ENCODE data around the gene MPZL2. TPM values are rescaled to one million over a fixed set of nuclear protein-coding genes. Genes with fewer than 3 reads are reported as not detected.

The MPZL2 gene
- total RNA-seq, 2 experiments from 2014 or later, result 15.8 to 17.8 TPM

GRCh38 chr11:118219732-118220131 lies 44.4 kb downstream of the MPZL2 start:
- H3K36me3 Mint-ChIP-seq, result peaks cover 57% of the 10 kb centered on the region
- intact Hi-C loops (cut with micrococcal nuclease), result loop anchor here (5.0 kb wide), 1 partner anchor 217 kb away; no protein-coding TSS in a partner anchor
- no peaks in the 10 kb centered on the region for H3K27me3 Mint-ChIP-seq
- POLR2A ChIA-PET, result interaction anchor here (1.7 to 8.2 kb wide), 3 partner anchors 10 to 22 kb away, joined by 4 to 83 read pairs (median 75); no protein-coding TSS in a partner anchor
- no peak for DNase-seq
- peak overlapping the region; percentile 81 for H3K4me3 Mint-ChIP-seq
- peaks cover 89% of the 10 kb centered on the region for H3K4me1 Mint-ChIP-seq (ENCODE audit: low read depth)
- CTCF ChIA-PET, result interaction anchor here (0.8 to 4.0 kb wide), 3 partner anchors 7 to 76 kb away, joined by 3 to 14 read pairs (median 11); no protein-coding TSS in a partner anchor
- peak overlapping the region; percentile 97 for H3K27ac Mint-ChIP-seq
- H3K9me3 Mint-ChIP-seq, result no peaks in the 10 kb centered on the region

GRCh38 chr11:118219244-118219643 lies 44.9 kb downstream of the MPZL2 start:
- DNase-seq, result no peak
- Mint-ChIP-seq H3K9me3 (no peaks in the 10 kb centered on the region), H3K36me3 (peaks cover 57% of the 10 kb centered on the region), H3K4me1 (ENCODE audit: low read depth) (peaks cover 92% of the 10 kb centered on the region), H3K4me3 (peak overlapping the region; percentile 81), H3K27me3 (no peaks in the 10 kb centered on the region), H3K27ac (peak overlapping the region; percentile 97)
- intact Hi-C loops (cut with micrococcal nuclease), result loop anchor here (5.0 kb wide), 1 partner anchor 217 kb away; no protein-coding TSS in a partner anchor
- CTCF ChIA-PET, result interaction anchor here (0.8 to 4.0 kb wide), 3 partner anchors 8 to 77 kb away, joined by 3 to 14 read pairs (median 11); no protein-coding TSS in a partner anchor
- POLR2A ChIA-PET, result interaction anchor here (1.0 to 8.2 kb wide), 7 partner anchors 6 to 86 kb away, joined by 3 to 83 read pairs (median 25); partner anchors contain the start of genes CD3E, JAML and MPZL3

- POLR2A ChIA-PET, result interaction anchor here (1.5 to 8.2 kb wide), 8 partner anchors 8 to 215 kb away, joined by 5 to 83 read pairs (median 18); partner anchors contain the start of genes CD3D, CD3E, JAML and MPZL3
- H3K27me3 Mint-ChIP-seq, result no peaks in the 10 kb centered on the region
- H3K9me3 Mint-ChIP-seq, result no peaks in the 10 kb centered on the region
- peak; percentile 70 for DNase-seq
- CTCF ChIA-PET, result interaction anchor here (0.5 to 4.0 kb wide), 4 partner anchors 10 to 121 kb away, joined by 3 to 14 read pairs (median 8); no protein-coding TSS in a partner anchor
- peak overlapping the region; percentile 81 for H3K4me3 Mint-ChIP-seq
- intact Hi-C loops (cut with micrococcal nuclease), result loop anchor here (1.0 to 5.0 kb wide), 9 partner anchors 8 to 221 kb away; partner anchors contain the start of genes CD3D, JAML and MPZL3
- H3K27ac Mint-ChIP-seq, result peak overlapping the region; percentile 97
- H3K4me1 Mint-ChIP-seq (ENCODE audit: low read depth), result peaks cover 96% of the 10 kb centered on the region
- peaks cover 57% of the 10 kb centered on the region for H3K36me3 Mint-ChIP-seq
These were observed 46.5 kb downstream of the MPZL2 start for GRCh38 chr11:118217575-118217974.

GRCh38 chr11:118216621-118217481 lies 47.2 kb downstream of the MPZL2 start:
- H3K4me1 Mint-ChIP-seq (ENCODE audit: low read depth), result peaks cover 97% of the 10 kb centered on the region
- peak overlapping the region; percentile 81 for H3K4me3 Mint-ChIP-seq
- DNase-seq, result peak; percentile 78
- H3K9me3 Mint-ChIP-seq, result no peaks in the 10 kb centered on the region
- ChIA-PET CTCF (interaction anchor here (0.5 to 4.0 kb wide), 10 partner anchors 8 to 122 kb away, joined by 3 to 14 read pairs (median 6); partner anchors contain the start of genes JAML and MPZL3), POLR2A (interaction anchor here (0.7 to 8.2 kb wide), 16 partner anchors 9 to 231 kb away, joined by 3 to 83 read pairs (median 8); partner anchors contain the start of genes CD3D, CD3E, IL10RA and JAML)
- intact Hi-C loops (cut with micrococcal nuclease), result loop anchor here (1.0 to 5.0 kb wide), 9 partner anchors 8 to 222 kb away; partner anchors contain the start of genes CD3D, JAML and MPZL3
- peak overlapping the region; percentile 97 for H3K27ac Mint-ChIP-seq
- peaks cover 58% of the 10 kb centered on the region for H3K36me3 Mint-ChIP-seq
- no peaks in the 10 kb centered on the region for H3K27me3 Mint-ChIP-seq

- CTCF ChIA-PET, result interaction anchor here (0.8 to 4.0 kb wide), 10 partner anchors 11 to 248 kb away, joined by 3 to 14 read pairs (median 6); partner anchors contain the start of gene MPZL3
- Mint-ChIP-seq H3K27ac (peak overlapping the region; percentile 97), H3K27me3 (no peaks in the 10 kb centered on the region), H3K9me3 (no peaks in the 10 kb centered on the region), H3K36me3 (peaks cover 58% of the 10 kb centered on the region), H3K4me1 (ENCODE audit: low read depth) (peaks cover 95% of the 10 kb centered on the region), H3K4me3 (peak overlapping the region; percentile 81)
- no peak for DNase-seq
- POLR2A ChIA-PET, result interaction anchor here (0.7 to 8.2 kb wide), 9 partner anchors 10 to 123 kb away, joined by 3 to 83 read pairs (median 9); partner anchors contain the start of genes JAML and MPZL3
- intact Hi-C loops (cut with micrococcal nuclease), result loop anchor here (2.0 to 5.0 kb wide), 3 partner anchors 127 to 223 kb away; partner anchors contain the start of gene CD3D
These were observed 48.3 kb downstream of the MPZL2 start for GRCh38 chr11:118215765-118216164.

- POLR2A ChIA-PET, result interaction anchor here (0.8 to 8.2 kb wide), 6 partner anchors 10 to 89 kb away, joined by 3 to 83 read pairs (median 50); partner anchors contain the start of genes CD3E, JAML and MPZL3
- intact Hi-C loops (cut with micrococcal nuclease), result loop anchor here (5.0 kb wide), 1 partner anchor 213 kb away; no protein-coding TSS in a partner anchor
- DNase-seq, result peak; percentile 48
These were observed 48.8 kb downstream of the MPZL2 start for GRCh38 chr11:118215262-118215661.

GRCh38 chr11:118214210-118214914 lies 49.7 kb downstream of the MPZL2 start:
- DNase-seq, result no peak
- ChIA-PET CTCF (interaction anchor here (0.8 to 2.9 kb wide), 7 partner anchors 12 to 90 kb away, joined by 3 to 14 read pairs (median 7); partner anchors contain the start of gene CD3E), POLR2A (interaction anchor here (0.6 to 8.2 kb wide), 9 partner anchors 10 to 90 kb away, joined by 3 to 83 read pairs (median 7); partner anchors contain the start of genes CD3E, JAML and MPZL3)
- intact Hi-C loops (cut with micrococcal nuclease), result no loop called here
- Mint-ChIP-seq H3K27ac (peak overlapping the region; percentile 97), H3K4me1 (ENCODE audit: low read depth) (peaks cover 91% of the 10 kb centered on the region), H3K9me3 (no peaks in the 10 kb centered on the region), H3K27me3 (no peaks in the 10 kb centered on the region), H3K36me3 (peaks cover 59% of the 10 kb centered on the region), H3K4me3 (peak overlapping the region; percentile 81)

More at GRCh38 chr11:118215262-118215661, 48.8 kb downstream of the MPZL2 start:
- H3K4me1 Mint-ChIP-seq (ENCODE audit: low read depth), result peaks cover 94% of the 10 kb centered on the region
- peaks cover 62% of the 10 kb centered on the region for H3K36me3 Mint-ChIP-seq
- H3K9me3 Mint-ChIP-seq, result no peaks in the 10 kb centered on the region
- H3K27me3 Mint-ChIP-seq, result no peaks in the 10 kb centered on the region
- CTCF ChIA-PET, result interaction anchor here (0.8 to 2.9 kb wide), 6 partner anchors 12 to 248 kb away, joined by 3 to 14 read pairs (median 8); no protein-coding TSS in a partner anchor
- peak overlapping the region; percentile 97 for H3K27ac Mint-ChIP-seq
- peak overlapping the region; percentile 81 for H3K4me3 Mint-ChIP-seq

- intact Hi-C loops (cut with micrococcal nuclease), result no loop called here
- Mint-ChIP-seq H3K4me3 (peak overlapping the region; percentile 81), H3K27ac (peak overlapping the region; percentile 97), H3K27me3 (no peaks in the 10 kb centered on the region), H3K9me3 (no peaks in the 10 kb centered on the region), H3K36me3 (peaks cover 59% of the 10 kb centered on the region), H3K4me1 (ENCODE audit: low read depth) (peaks cover 91% of the 10 kb centered on the region)
- DNase-seq, result no peak
- CTCF ChIA-PET, result interaction anchor here (1.7 to 2.9 kb wide), 5 partner anchors 11 to 82 kb away, joined by 7 to 14 read pairs (median 9); no protein-coding TSS in a partner anchor
- POLR2A ChIA-PET, result interaction anchor here (0.9 to 8.2 kb wide), 7 partner anchors 10 to 91 kb away, joined by 3 to 83 read pairs (median 9); partner anchors contain the start of genes CD3E, JAML and MPZL3
These were observed 50.3 kb downstream of the MPZL2 start for GRCh38 chr11:118213781-118214180.

- Mint-ChIP-seq H3K36me3 (peaks cover 57% of the 10 kb centered on the region), H3K27ac (peak overlapping the region; percentile 97), H3K27me3 (no peaks in the 10 kb centered on the region), H3K4me1 (ENCODE audit: low read depth) (peaks cover 88% of the 10 kb centered on the region), H3K9me3 (no peaks in the 10 kb centered on the region), H3K4me3 (peak overlapping the region; percentile 30)
- DNase-seq, result no peak
- intact Hi-C loops (cut with micrococcal nuclease), result no loop called here
- ChIA-PET POLR2A (interaction anchor here (1.8 to 8.2 kb wide), 4 partner anchors 9 to 38 kb away, joined by 9 to 83 read pairs (median 45); partner anchors contain the start of genes JAML and MPZL3), CTCF (interaction anchor here (2.1 kb wide), 2 partner anchors 14 to 82 kb away, joined by 7 to 13 read pairs; no protein-coding TSS in a partner anchor)
These were observed 50.9 kb downstream of the MPZL2 start for GRCh38 chr11:118213201-118213600.

GRCh38 chr11:118212781-118213191 lies 51.3 kb downstream of the MPZL2 start:
- intact Hi-C loops (cut with micrococcal nuclease), result no loop called here
- POLR2A ChIA-PET, result interaction anchor here (2.5 to 8.2 kb wide), 2 partner anchors 9 to 38 kb away, joined by 9 to 83 read pairs; partner anchors contain the start of gene MPZL3
- peak overlapping the region; percentile 97 for H3K27ac Mint-ChIP-seq

More at GRCh38 chr11:118212781-118213191, 51.3 kb downstream of the MPZL2 start:
- Mint-ChIP-seq H3K4me3 (peak overlapping the region; percentile 30), H3K36me3 (peaks cover 61% of the 10 kb centered on the region), H3K4me1 (ENCODE audit: low read depth) (peaks cover 88% of the 10 kb centered on the region), H3K27me3 (no peaks in the 10 kb centered on the region), H3K9me3 (no peaks in the 10 kb centered on the region)
- CTCF ChIA-PET, result interaction anchor here (2.1 to 2.7 kb wide), 2 partner anchors 14 to 83 kb away, joined by 7 to 9 read pairs; no protein-coding TSS in a partner anchor
- no peak for DNase-seq
